Measurements from ENCODE around the gene JAK2.

- TF ChIP-seq, protein P1, sequence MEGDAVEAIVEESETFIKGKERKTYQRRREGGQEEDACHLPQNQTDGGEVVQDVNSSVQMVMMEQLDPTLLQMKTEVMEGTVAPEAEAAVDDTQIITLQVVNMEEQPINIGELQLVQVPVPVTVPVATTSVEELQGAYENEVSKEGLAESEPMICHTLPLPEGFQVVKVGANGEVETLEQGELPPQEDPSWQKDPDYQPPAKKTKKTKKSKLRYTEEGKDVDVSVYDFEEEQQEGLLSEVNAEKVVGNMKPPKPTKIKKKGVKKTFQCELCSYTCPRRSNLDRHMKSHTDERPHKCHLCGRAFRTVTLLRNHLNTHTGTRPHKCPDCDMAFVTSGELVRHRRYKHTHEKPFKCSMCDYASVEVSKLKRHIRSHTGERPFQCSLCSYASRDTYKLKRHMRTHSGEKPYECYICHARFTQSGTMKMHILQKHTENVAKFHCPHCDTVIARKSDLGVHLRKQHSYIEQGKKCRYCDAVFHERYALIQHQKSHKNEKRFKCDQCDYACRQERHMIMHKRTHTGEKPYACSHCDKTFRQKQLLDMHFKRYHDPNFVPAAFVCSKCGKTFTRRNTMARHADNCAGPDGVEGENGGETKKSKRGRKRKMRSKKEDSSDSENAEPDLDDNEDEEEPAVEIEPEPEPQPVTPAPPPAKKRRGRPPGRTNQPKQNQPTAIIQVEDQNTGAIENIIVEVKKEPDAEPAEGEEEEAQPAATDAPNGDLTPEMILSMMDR (IDR thresholded peaks at IDR 0.05), result no peak
- TF ChIP-seq POLR2A (IDR thresholded peaks at IDR 0.05), result no peak
Measured at GRCh38 chr9:5112109-5112592, 127.1 kb downstream of the JAK2 start.

Data from tibial nerve (tissue), 3 donors.